ENCODE data around the gene BMP5.

The BMP5 gene

GRCh38 chr6:55866128-55866527 lies 9.3 kb downstream of the BMP5 start:
- in situ Hi-C loops (cut with MboI; ENCODE audit: low pct_unique_long_range_greater_than_20kb, low sequenced_read_pairs, unreplicated experiment) = no loop called here
- TF ChIP-seq, protein P1, sequence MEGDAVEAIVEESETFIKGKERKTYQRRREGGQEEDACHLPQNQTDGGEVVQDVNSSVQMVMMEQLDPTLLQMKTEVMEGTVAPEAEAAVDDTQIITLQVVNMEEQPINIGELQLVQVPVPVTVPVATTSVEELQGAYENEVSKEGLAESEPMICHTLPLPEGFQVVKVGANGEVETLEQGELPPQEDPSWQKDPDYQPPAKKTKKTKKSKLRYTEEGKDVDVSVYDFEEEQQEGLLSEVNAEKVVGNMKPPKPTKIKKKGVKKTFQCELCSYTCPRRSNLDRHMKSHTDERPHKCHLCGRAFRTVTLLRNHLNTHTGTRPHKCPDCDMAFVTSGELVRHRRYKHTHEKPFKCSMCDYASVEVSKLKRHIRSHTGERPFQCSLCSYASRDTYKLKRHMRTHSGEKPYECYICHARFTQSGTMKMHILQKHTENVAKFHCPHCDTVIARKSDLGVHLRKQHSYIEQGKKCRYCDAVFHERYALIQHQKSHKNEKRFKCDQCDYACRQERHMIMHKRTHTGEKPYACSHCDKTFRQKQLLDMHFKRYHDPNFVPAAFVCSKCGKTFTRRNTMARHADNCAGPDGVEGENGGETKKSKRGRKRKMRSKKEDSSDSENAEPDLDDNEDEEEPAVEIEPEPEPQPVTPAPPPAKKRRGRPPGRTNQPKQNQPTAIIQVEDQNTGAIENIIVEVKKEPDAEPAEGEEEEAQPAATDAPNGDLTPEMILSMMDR (IDR thresholded peaks at IDR 0.05; ENCODE audit: extremely low read depth, insufficient read depth, missing control alignments) = no peak

DNA sequence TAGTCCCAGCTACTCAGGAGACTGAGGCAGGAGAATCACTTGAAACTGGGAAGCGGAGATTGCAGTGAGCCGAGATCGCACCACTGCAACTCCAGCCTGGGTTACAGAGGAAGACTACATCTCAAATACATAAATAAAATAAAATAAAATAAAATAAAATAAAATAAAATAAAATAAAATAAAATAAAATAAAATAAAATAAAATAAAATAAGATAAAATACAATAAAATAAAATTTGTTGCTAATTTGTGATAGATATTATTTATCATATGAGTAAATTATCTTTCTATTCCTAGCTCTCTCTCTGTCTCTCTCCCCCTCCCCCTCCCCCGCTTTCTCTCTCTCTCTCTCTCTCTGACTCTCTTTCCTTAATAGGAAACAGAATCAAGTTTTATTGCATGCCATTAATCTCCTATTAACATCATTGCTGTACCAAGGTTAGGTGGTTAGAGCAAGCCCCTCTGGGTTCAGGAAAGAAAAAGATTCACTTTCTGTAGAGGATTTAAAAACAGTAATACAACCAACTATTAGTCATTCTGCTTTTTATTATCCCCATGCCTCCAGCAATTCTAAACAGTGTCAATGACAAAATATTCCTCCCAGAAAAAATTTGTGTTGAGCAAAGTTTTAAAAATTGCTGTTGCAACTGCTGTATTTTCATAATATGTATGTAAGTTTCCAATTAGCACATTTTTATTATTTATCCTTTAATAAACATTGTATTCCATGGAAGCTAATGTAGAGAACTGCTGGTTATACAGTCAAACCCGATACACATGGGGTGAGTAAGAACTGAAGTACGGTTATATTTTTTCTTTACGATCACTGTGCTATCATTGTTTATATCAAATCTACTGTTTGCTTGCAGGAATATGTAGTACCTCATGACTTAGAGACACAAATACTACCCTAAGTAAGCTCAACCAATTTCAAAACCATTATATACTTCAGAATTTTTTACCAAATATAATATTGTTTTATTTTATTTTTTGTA lies 22.1 kb downstream of the BMP5 start:
- in situ Hi-C loops (cut with MboI; ENCODE audit: low pct_unique_long_range_greater_than_20kb, low sequenced_read_pairs, unreplicated experiment) = no loop called here
- DNase-seq (ENCODE audit: low spot score) = no peak
- TF ChIP-seq, protein P1 (IDR thresholded peaks at IDR 0.05; ENCODE audit: extremely low read depth, insufficient read depth, missing control alignments) = no peak

More at GRCh38 chr6:55866128-55866527, 9.3 kb downstream of the BMP5 start:
- no peak for DNase-seq (ENCODE audit: low spot score)

GRCh38 chr6:55841341-55841740 lies 34.0 kb downstream of the BMP5 start:
- in situ Hi-C loops (cut with MboI; ENCODE audit: low pct_unique_long_range_greater_than_20kb, low sequenced_read_pairs, unreplicated experiment) = no loop called here
- TF ChIP-seq, protein P1 (IDR thresholded peaks at IDR 0.05; ENCODE audit: extremely low read depth, insufficient read depth, missing control alignments) = no peak
- DNase-seq (ENCODE audit: low spot score) = no peak

- TF ChIP-seq, protein P1 (IDR thresholded peaks at IDR 0.05; ENCODE audit: extremely low read depth, insufficient read depth, missing control alignments) = no peak
- in situ Hi-C loops (cut with MboI; ENCODE audit: low pct_unique_long_range_greater_than_20kb, low sequenced_read_pairs, unreplicated experiment) = no loop called here
- DNase-seq (ENCODE audit: low spot score) = no peak
These were observed 36.3 kb downstream of the BMP5 start for GRCh38 chr6:55839080-55839479.

GRCh38 chr6:55836945-55837344 lies 38.4 kb downstream of the BMP5 start:
- in situ Hi-C loops (cut with MboI; ENCODE audit: low pct_unique_long_range_greater_than_20kb, low sequenced_read_pairs, unreplicated experiment) = no loop called here
- no peak for DNase-seq (ENCODE audit: low spot score)
- TF ChIP-seq, protein P1 (IDR thresholded peaks at IDR 0.05; ENCODE audit: extremely low read depth, insufficient read depth, missing control alignments) = no peak

GRCh38 chr6:55836481-55836880 lies 38.9 kb downstream of the BMP5 start:
- TF ChIP-seq, protein P1 (IDR thresholded peaks at IDR 0.05; ENCODE audit: extremely low read depth, insufficient read depth, missing control alignments) = no peak
- DNase-seq (ENCODE audit: low spot score) = no peak
- in situ Hi-C loops (cut with MboI; ENCODE audit: low pct_unique_long_range_greater_than_20kb, low sequenced_read_pairs, unreplicated experiment) = no loop called here

Measured in GM13977 (cell line).